Measurements from ENCODE around the gene RYR1. TPM values are rescaled to one million over a fixed set of nuclear protein-coding genes. Genes with fewer than 3 reads are reported as not detected.

The RYR1 gene
- total and polyA plus RNA-seq, 2 of the 8 experiments (the other 6 are each of a cell fraction or from before 2014, with no cell fraction given): 5.8 to 11.8 TPM

DNA sequence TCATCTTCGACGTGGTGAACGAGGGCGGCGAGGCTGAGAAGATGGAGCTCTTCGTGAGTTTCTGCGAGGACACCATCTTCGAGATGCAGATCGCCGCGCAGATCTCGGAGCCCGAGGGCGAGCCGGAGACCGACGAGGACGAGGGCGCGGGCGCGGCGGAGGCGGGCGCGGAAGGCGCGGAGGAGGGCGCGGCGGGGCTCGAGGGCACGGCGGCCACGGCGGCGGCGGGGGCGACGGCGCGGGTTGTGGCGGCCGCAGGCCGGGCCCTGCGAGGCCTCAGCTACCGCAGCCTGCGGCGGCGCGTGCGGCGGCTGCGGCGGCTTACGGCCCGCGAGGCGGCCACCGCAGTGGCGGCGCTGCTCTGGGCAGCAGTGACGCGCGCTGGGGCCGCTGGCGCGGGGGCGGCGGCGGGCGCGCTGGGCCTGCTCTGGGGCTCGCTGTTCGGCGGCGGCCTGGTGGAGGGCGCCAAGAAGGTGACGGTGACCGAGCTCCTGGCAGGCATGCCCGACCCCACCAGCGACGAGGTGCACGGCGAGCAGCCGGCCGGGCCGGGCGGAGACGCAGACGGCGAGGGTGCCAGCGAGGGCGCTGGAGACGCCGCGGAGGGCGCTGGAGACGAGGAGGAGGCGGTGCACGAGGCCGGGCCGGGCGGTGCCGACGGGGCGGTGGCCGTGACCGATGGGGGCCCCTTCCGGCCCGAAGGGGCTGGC, 131.6 kb downstream of the RYR1 start (continued):
- TF ChIP-seq, protein P1, sequence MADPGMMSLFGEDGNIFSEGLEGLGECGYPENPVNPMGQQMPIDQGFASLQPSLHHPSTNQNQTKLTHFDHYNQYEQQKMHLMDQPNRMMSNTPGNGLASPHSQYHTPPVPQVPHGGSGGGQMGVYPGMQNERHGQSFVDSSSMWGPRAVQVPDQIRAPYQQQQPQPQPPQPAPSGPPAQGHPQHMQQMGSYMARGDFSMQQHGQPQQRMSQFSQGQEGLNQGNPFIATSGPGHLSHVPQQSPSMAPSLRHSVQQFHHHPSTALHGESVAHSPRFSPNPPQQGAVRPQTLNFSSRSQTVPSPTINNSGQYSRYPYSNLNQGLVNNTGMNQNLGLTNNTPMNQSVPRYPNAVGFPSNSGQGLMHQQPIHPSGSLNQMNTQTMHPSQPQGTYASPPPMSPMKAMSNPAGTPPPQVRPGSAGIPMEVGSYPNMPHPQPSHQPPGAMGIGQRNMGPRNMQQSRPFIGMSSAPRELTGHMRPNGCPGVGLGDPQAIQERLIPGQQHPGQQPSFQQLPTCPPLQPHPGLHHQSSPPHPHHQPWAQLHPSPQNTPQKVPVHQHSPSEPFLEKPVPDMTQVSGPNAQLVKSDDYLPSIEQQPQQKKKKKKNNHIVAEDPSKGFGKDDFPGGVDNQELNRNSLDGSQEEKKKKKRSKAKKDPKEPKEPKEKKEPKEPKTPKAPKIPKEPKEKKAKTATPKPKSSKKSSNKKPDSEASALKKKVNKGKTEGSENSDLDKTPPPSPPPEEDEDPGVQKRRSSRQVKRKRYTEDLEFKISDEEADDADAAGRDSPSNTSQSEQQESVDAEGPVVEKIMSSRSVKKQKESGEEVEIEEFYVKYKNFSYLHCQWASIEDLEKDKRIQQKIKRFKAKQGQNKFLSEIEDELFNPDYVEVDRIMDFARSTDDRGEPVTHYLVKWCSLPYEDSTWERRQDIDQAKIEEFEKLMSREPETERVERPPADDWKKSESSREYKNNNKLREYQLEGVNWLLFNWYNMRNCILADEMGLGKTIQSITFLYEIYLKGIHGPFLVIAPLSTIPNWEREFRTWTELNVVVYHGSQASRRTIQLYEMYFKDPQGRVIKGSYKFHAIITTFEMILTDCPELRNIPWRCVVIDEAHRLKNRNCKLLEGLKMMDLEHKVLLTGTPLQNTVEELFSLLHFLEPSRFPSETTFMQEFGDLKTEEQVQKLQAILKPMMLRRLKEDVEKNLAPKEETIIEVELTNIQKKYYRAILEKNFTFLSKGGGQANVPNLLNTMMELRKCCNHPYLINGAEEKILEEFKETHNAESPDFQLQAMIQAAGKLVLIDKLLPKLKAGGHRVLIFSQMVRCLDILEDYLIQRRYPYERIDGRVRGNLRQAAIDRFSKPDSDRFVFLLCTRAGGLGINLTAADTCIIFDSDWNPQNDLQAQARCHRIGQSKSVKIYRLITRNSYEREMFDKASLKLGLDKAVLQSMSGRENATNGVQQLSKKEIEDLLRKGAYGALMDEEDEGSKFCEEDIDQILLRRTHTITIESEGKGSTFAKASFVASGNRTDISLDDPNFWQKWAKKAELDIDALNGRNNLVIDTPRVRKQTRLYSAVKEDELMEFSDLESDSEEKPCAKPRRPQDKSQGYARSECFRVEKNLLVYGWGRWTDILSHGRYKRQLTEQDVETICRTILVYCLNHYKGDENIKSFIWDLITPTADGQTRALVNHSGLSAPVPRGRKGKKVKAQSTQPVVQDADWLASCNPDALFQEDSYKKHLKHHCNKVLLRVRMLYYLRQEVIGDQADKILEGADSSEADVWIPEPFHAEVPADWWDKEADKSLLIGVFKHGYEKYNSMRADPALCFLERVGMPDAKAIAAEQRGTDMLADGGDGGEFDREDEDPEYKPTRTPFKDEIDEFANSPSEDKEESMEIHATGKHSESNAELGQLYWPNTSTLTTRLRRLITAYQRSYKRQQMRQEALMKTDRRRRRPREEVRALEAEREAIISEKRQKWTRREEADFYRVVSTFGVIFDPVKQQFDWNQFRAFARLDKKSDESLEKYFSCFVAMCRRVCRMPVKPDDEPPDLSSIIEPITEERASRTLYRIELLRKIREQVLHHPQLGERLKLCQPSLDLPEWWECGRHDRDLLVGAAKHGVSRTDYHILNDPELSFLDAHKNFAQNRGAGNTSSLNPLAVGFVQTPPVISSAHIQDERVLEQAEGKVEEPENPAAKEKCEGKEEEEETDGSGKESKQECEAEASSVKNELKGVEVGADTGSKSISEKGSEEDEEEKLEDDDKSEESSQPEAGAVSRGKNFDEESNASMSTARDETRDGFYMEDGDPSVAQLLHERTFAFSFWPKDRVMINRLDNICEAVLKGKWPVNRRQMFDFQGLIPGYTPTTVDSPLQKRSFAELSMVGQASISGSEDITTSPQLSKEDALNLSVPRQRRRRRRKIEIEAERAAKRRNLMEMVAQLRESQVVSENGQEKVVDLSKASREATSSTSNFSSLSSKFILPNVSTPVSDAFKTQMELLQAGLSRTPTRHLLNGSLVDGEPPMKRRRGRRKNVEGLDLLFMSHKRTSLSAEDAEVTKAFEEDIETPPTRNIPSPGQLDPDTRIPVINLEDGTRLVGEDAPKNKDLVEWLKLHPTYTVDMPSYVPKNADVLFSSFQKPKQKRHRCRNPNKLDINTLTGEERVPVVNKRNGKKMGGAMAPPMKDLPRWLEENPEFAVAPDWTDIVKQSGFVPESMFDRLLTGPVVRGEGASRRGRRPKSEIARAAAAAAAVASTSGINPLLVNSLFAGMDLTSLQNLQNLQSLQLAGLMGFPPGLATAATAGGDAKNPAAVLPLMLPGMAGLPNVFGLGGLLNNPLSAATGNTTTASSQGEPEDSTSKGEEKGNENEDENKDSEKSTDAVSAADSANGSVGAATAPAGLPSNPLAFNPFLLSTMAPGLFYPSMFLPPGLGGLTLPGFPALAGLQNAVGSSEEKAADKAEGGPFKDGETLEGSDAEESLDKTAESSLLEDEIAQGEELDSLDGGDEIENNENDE (IDR thresholded peaks at IDR 0.05; ENCODE audit: insufficient replicate concordance, low read length): no peak
- TF ChIP-seq SIX5 (IDR thresholded peaks at IDR 0.05; ENCODE audit: low read depth, low read length): no peak
- TF ChIP-seq, protein P2, sequence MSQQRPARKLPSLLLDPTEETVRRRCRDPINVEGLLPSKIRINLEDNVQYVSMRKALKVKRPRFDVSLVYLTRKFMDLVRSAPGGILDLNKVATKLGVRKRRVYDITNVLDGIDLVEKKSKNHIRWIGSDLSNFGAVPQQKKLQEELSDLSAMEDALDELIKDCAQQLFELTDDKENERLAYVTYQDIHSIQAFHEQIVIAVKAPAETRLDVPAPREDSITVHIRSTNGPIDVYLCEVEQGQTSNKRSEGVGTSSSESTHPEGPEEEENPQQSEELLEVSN (IDR thresholded peaks at IDR 0.05): no peak
- no peak for TF ChIP-seq FOSL1 (IDR thresholded peaks at IDR 0.05; ENCODE audit: insufficient read depth, low read depth, low read length)
- TF ChIP-seq YY1 (IDR thresholded peaks at IDR 0.05; ENCODE audit: low read depth, low read length): no peak
- no peak for TF ChIP-seq CHD1 (IDR thresholded peaks at IDR 0.05; ENCODE audit: low read depth, low read length)
- no peak for TF ChIP-seq GTF2F1 (IDR thresholded peaks at IDR 0.05; ENCODE audit: borderline replicate concordance, low read depth, low read length)
- TF ChIP-seq ZNF274 (IDR thresholded peaks at IDR 0.05; ENCODE audit: borderline replicate concordance, extremely low read depth, low read length): no peak
- no peak for TF ChIP-seq SP2 (IDR thresholded peaks at IDR 0.05; ENCODE audit: low read length)
